ENCODE data around the gene CD79B. TPM values are rescaled to one million over a fixed set of nuclear protein-coding genes. Genes with fewer than 3 reads are reported as not detected.

The CD79B gene
- total RNA-seq, 1 experiment from 2014 or later = 0.59 TPM

GRCh38 chr17:63941751-63942150 lies 9.6 kb upstream of the CD79B start (continued):
- TF ChIP-seq ZBTB33 (IDR thresholded peaks at IDR 0.05; ENCODE audit: extremely low read depth, insufficient replicate concordance, low read length) = no peak
- no peak for TF ChIP-seq POLR2A (IDR thresholded peaks at IDR 0.05; ENCODE audit: borderline replicate concordance, extremely low read depth, insufficient read depth, insufficient read length)
- TF ChIP-seq RAD21 (IDR thresholded peaks at IDR 0.05; ENCODE audit: low read depth) = no peak
- TF ChIP-seq EGR1 (IDR thresholded peaks at IDR 0.05; ENCODE audit: low read depth) = no peak
- no peak for TF ChIP-seq ELF1 (IDR thresholded peaks at IDR 0.05; ENCODE audit: borderline replicate concordance, low read depth)
- no peak for TF ChIP-seq ZFX (IDR thresholded peaks at IDR 0.05)

- Histone ChIP-seq H2AFZ (ENCODE audit: low read depth, low read length, poor library complexity, severe bottlenecking) (no peak overlapping the region), H3K9me2 (ENCODE audit: insufficient read depth) (no peaks in the 10 kb centered on the region), H3K9me3 (ENCODE audit: control insufficient read depth in 1 of 2, insufficient read depth in 1 of 2, low read depth in 1 of 2, low read length in 2 of 2) (no peaks in the 10 kb centered on the region), H3K9ac (ENCODE audit: low read length) (no peak overlapping the region), H3K4me2 (ENCODE audit: low read length) (no peak overlapping the region), H3K4me1 (ENCODE audit: control insufficient read depth in 1 of 2, insufficient read depth in 2 of 2, low read length in 2 of 2) (no peaks in the 10 kb centered on the region), H4K20me1 (ENCODE audit: insufficient read depth) (no peaks in the 10 kb centered on the region), H3K27me3 (ENCODE audit: insufficient read depth, low read length) (no peaks in the 10 kb centered on the region), H3K79me2 (ENCODE audit: insufficient read depth, low read length) (no peaks in the 10 kb centered on the region), H3K36me3 (ENCODE audit: control insufficient read depth in 1 of 2, insufficient read depth in 2 of 2, low read length in 2 of 2) (no peaks in the 10 kb centered on the region), H3K4me3 (replicated peaks in 1 of 2; ENCODE audit: low read depth in 1 of 2, low read length in 2 of 2) (no peak overlapping the region), H3K27ac (ENCODE audit: low read depth, low read length) (no peak overlapping the region)
- TF ChIP-seq ELF1 (IDR thresholded peaks at IDR 0.05; ENCODE audit: borderline replicate concordance, low read depth) (no peak), CEBPB (IDR thresholded peaks at IDR 0.05; ENCODE audit: low read depth) (no peak), FOSL1 (IDR thresholded peaks at IDR 0.05; ENCODE audit: low read depth) (no peak), JUND (IDR thresholded peaks at IDR 0.05) (no peak), EZH2phosphoT487 (IDR thresholded peaks at IDR 0.05; ENCODE audit: borderline replicate concordance) (no peak)
- ChIA-PET RAD21 (ENCODE audit: low non-redundant PET in 1 of 2, low total read pairs in 2 of 2, uncharacterized antibody in 2 of 2, unreplicated experiment in 2 of 2) (no interaction called here), CTCF (interaction anchor here (1.0 kb wide), 1 partner anchor 9 kb away, joined by 3 read pairs; no protein-coding TSS in a partner anchor), POLR2A (no interaction called here)
- DNase-seq (ENCODE audit: low read depth, low spot score) (no peak), ATAC-seq (no peak)
- BruUV-seq (replicated peaks) = no TSS peak
- intact Hi-C loops (cut with micrococcal nuclease) = no loop called here
These were observed 9.0 kb upstream of the CD79B start for GRCh38 chr17:63941162-63941561.

All from HCT116 (cell line).